WTC11 (cell line): ENCODE results near the gene OCA2. TPM values are rescaled to one million over a fixed set of nuclear protein-coding genes. Genes with fewer than 3 reads are reported as not detected.

Experiments used
- ATAC-seq: fragments of 200-7000 bp; cut with Tn5 transposase; 2 replicates; pipeline ENCODE4 v1.10.0; 2021; ENCODE audit warnings: mild to moderate bottlenecking, moderate library complexity
- CTCF ChIA-PET: fragments of 300-600 bp; sonication (Branson Sonifier 250); formaldehyde crosslinking; loops from one replicate; lab custom pipeline; 2021; ENCODE audit warnings: antibody characterized with exemption; lab: Charles Lee
- POLR2A ChIA-PET: fragments of 350-600 bp; sonication (Branson Sonifier 250); formaldehyde crosslinking; loops from one replicate; lab custom pipeline; 2021; ENCODE audit warnings: antibody characterized with exemption; lab: Charles Lee
- DNase-seq: peaks from one replicate; pipeline ENCODE4 v3.0.0; 2021; ENCODE audit warnings: low spot score
- H3K27ac Mint-ChIP-seq: 2 replicates; pipeline ENCODE4 v1.8.0; 2021; ENCODE audit warnings: mixed read lengths
- H3K27me3 Mint-ChIP-seq: 2 replicates; pipeline ENCODE4 v1.8.0; 2021; ENCODE audit warnings: low read depth, mild to moderate bottlenecking, moderate library complexity, mixed read lengths
- H3K36me3 Mint-ChIP-seq: 2 replicates; pipeline ENCODE4 v1.8.0; 2021; ENCODE audit warnings: mixed read lengths
- H3K4me1 Mint-ChIP-seq: 2 replicates; pipeline ENCODE4 v1.8.0; 2022; ENCODE audit warnings: mixed read lengths
- H3K4me3 Mint-ChIP-seq: 2 replicates; pipeline ENCODE4 v1.8.0; 2021; ENCODE audit warnings: mild to moderate bottlenecking, moderate library complexity, mixed read lengths
- H3K9me3 Mint-ChIP-seq: 2 replicates; pipeline ENCODE4 v1.8.0; 2021; ENCODE audit warnings: mixed read lengths
- AR ChIP-seq: fragments of 250-450 bp; sonication (Bioruptor Pico); IDR thresholded peaks from 2 replicates; pipeline ENCODE4 v1.9.0; 2021; ENCODE audit warnings: mild to moderate bottlenecking
- CDX4 ChIP-seq: fragments of 250-450 bp; sonication (Bioruptor Pico); IDR thresholded peaks from 2 replicates; pipeline ENCODE4 v1.9.0; 2021; ENCODE audit warnings: moderate library complexity, mild to moderate bottlenecking, inconsistent platforms, borderline replicate concordance
- ETV6 ChIP-seq: sonication (generic); formaldehyde crosslinking; IDR thresholded peaks from 2 replicates; pipeline ENCODE4 v1.8.1; 2022; ENCODE audit warnings: mild to moderate bottlenecking, missing genetic modification reagents
- FOXJ3 ChIP-seq: sonication (generic); formaldehyde crosslinking; IDR thresholded peaks from 2 replicates; pipeline ENCODE4 v1.9.0; 2021; ENCODE audit warnings: missing genetic modification reagents, mild to moderate bottlenecking, borderline replicate concordance
- GABPB1 ChIP-seq: sonication (generic); formaldehyde crosslinking; IDR thresholded peaks from 2 replicates; pipeline ENCODE4 v1.8.1; 2023; ENCODE audit warnings: mild to moderate bottlenecking, missing genetic modification reagents
- HMGA2 ChIP-seq: fragments of 250-450 bp; sonication (Bioruptor Pico); IDR thresholded peaks from 2 replicates; pipeline ENCODE4 v1.4.0; 2021; ENCODE audit warnings: mild to moderate bottlenecking, moderate library complexity
- HMGXB4 ChIP-seq: sonication (generic); formaldehyde crosslinking; IDR thresholded peaks from 2 replicates; pipeline ENCODE4 v1.8.1; 2023; ENCODE audit warnings: mild to moderate bottlenecking, moderate library complexity, missing genetic modification reagents
- NFE2L1 ChIP-seq: sonication (generic); formaldehyde crosslinking; IDR thresholded peaks from 2 replicates; pipeline ENCODE4 v1.8.1; 2023; ENCODE audit warnings: missing genetic modification reagents
- NR3C1 ChIP-seq: sonication (generic); formaldehyde crosslinking; conservative IDR thresholded peaks from 2 replicates; pipeline ENCODE4 v1.8.1; 2023; ENCODE audit warnings: low read depth, mild to moderate bottlenecking, missing genetic modification reagents
- SMAD4 ChIP-seq: sonication (generic); formaldehyde crosslinking; IDR thresholded peaks from 2 replicates; pipeline ENCODE4 v1.8.0; 2022; ENCODE audit warnings: mild to moderate bottlenecking, missing genetic modification reagents
- STAT6 ChIP-seq: sonication (generic); formaldehyde crosslinking; conservative IDR thresholded peaks from 2 replicates; pipeline ENCODE4 v1.8.1; 2023; ENCODE audit warnings: mild to moderate bottlenecking, low read depth, missing genetic modification reagents, moderate library complexity
- ZNF219 ChIP-seq: sonication (generic); formaldehyde crosslinking; IDR thresholded peaks from 2 replicates; pipeline ENCODE4 v1.8.0; 2023; ENCODE audit warnings: missing genetic modification reagents, mild to moderate bottlenecking, borderline replicate concordance
- ZNF232 ChIP-seq: sonication (generic); formaldehyde crosslinking; IDR thresholded peaks from 2 replicates; pipeline ENCODE4 v1.8.0; 2022; ENCODE audit warnings: mild to moderate bottlenecking, missing genetic modification reagents
- ZNF281 ChIP-seq: sonication (generic); formaldehyde crosslinking; IDR thresholded peaks from 2 replicates; pipeline ENCODE4 v1.8.0; 2023; ENCODE audit warnings: mild to moderate bottlenecking, missing genetic modification reagents
- ZNF423 ChIP-seq: fragments of 250-450 bp; sonication (Bioruptor Pico); IDR thresholded peaks from 2 replicates; pipeline ENCODE4 v2.1.2; 2022; ENCODE audit warnings: mild to moderate bottlenecking, moderate library complexity
- total RNA-seq: library from RNA; stranded (reverse); gene quantifications from 3 replicates; pipeline ENCODE4 v1.2.3, GENCODE V29; 2021

Gene OCA2
- total RNA-seq, 1 experiment from 2014 or later: 0.39 TPM

- TF ChIP-seq ZNF281 (CRISPR knock-in tag): no peak
- no peak for TF ChIP-seq ZNF423 (CRISPR knock-in tag)
- TF ChIP-seq SMAD4: no peak
- no peak for TF ChIP-seq HMGXB4 (CRISPR knock-in tag)
- TF ChIP-seq AR (CRISPR knock-in tag): no peak
- TF ChIP-seq ZNF232 (CRISPR knock-in tag): no peak
- no peak for TF ChIP-seq NR3C1 (CRISPR knock-in tag)
- TF ChIP-seq GABPB1 (CRISPR knock-in tag): no peak
- no peak for TF ChIP-seq NFE2L1
- no peak for TF ChIP-seq STAT6 (CRISPR knock-in tag)
- no peak for TF ChIP-seq FOXJ3 (CRISPR knock-in tag)
- TF ChIP-seq ETV6: no peak
- no peak for TF ChIP-seq HMGA2
Observed at GRCh38 chr15:28120359-28120640, 21.2 kb upstream of the OCA2 start (continued).

- no peak overlapping the region for H3K27ac Mint-ChIP-seq
- H3K4me1 Mint-ChIP-seq: no peaks in the 10 kb centered on the region
- ATAC-seq: no peak
- POLR2A ChIA-PET: no interaction called here
- DNase-seq: no peak
- TF ChIP-seq ZNF219 (CRISPR knock-in tag) (no peak), CDX4 (CRISPR knock-in tag) (no peak)
- no peaks in the 10 kb centered on the region for H3K9me3 Mint-ChIP-seq
- no peak overlapping the region for H3K4me3 Mint-ChIP-seq
- H3K27me3 Mint-ChIP-seq: no peaks in the 10 kb centered on the region
- H3K36me3 Mint-ChIP-seq: peaks cover 71% of the 10 kb centered on the region
- CTCF ChIA-PET: interaction anchor here (1.8 kb wide), 1 partner anchor 8 kb away, joined by 6 read pairs; no protein-coding TSS in a partner anchor
Observed at GRCh38 chr15:28118531-28118930, 19.4 kb upstream of the OCA2 start.
